Smooth muscle cell (in vitro differentiated cells): ENCODE results near the gene ATP8A2. TPM values are rescaled to one million over a fixed set of nuclear protein-coding genes. Genes with fewer than 3 reads are reported as not detected.

Experiments
- DNase-seq: peaks from one replicate; lab custom pipeline; 2025; ENCODE audit not compliant: unreplicated experiment; lab: John Stamatoyannopoulos, UW
- H2AFZ ChIP-seq: fragments of 200-600 bp; sonication (generic); 2 replicates; pipeline ENCODE4 v1.6.0; 2016; ENCODE audit warnings: antibody characterized with exemption, low read depth, mild to moderate bottlenecking
- H3F3A ChIP-seq: fragments of 200-600 bp; sonication (generic); 2 replicates; pipeline ENCODE4 v1.6.0; 2017; ENCODE audit warnings: antibody characterized with exemption, low read depth
- H3K27ac ChIP-seq: fragments of 200-600 bp; sonication (generic); 2 replicates; pipeline ENCODE4 v1.5.1; 2016; ENCODE audit warnings: low read depth, mild to moderate bottlenecking
- H3K27me3 ChIP-seq: fragments of 200-600 bp; sonication (generic); 2 replicates; pipeline ENCODE4 v1.6.1; 2016; ENCODE audit warnings: low read depth, mild to moderate bottlenecking
- H3K36me3 ChIP-seq: fragments of 200-600 bp; sonication (generic); 2 replicates; pipeline ENCODE4 v1.5.1; 2016; ENCODE audit warnings: low read depth
- H3K4me1 ChIP-seq: fragments of 200-600 bp; sonication (generic); 2 replicates; pipeline ENCODE4 v1.5.1; 2016; ENCODE audit warnings: low read depth
- H3K4me2 ChIP-seq: fragments of 200-600 bp; sonication (generic); 2 replicates; pipeline ENCODE4 v1.6.0; 2016; ENCODE audit warnings: mild to moderate bottlenecking
- H3K4me3 ChIP-seq: fragments of 200-600 bp; sonication (generic); 2 replicates; pipeline ENCODE4 v1.5.1; 2016; ENCODE audit warnings: mild to moderate bottlenecking
- H3K79me2 ChIP-seq: fragments of 200-600 bp; sonication (generic); 2 replicates; pipeline ENCODE4 v1.6.0; 2016; ENCODE audit warnings: low read depth, mild to moderate bottlenecking
- H3K9ac ChIP-seq: fragments of 200-600 bp; sonication (generic); 2 replicates; pipeline ENCODE4 v1.6.0; 2016; ENCODE audit warnings: low read depth
- H3K9me3 ChIP-seq: fragments of 200-600 bp; sonication (generic); replicated peaks from 2 replicates; pipeline ENCODE4 v1.5.1; 2016; ENCODE audit warnings: low read depth
- H4K20me1 ChIP-seq: fragments of 200-600 bp; sonication (generic); 2 replicates; pipeline ENCODE4 v1.6.0; 2016; ENCODE audit warnings: low read depth
- WGBS: methylation state at CpG from one replicate; pipeline ENCODE4 v1.1.7; 2016; ENCODE audit warnings: low lambda C conversion rate; 5-methylcytosine and 5-hydroxymethylcytosine counted together
- polyA plus RNA-seq: library from polyadenylated mRNA; unstranded; fragments of >200 nt; fragmentation: Nextera tagmentation; extraction: Ambion mirVana; gene quantifications from 2 replicates; pipeline ENCODE4 v1.2.1, GENCODE V29; 2016
- total RNA-seq: library from RNA; depleted of rRNA; stranded (reverse); fragments of >200 nt; gene quantifications from 2 replicates; pipeline ENCODE4 v1.2.3, GENCODE V29; 2014
- TF ChIP-seq, protein P1 (sequence below): fragments of 200-600 bp; sonication (generic); IDR thresholded peaks from 2 replicates; pipeline ENCODE4 v1.5.1; 2017; ENCODE audit warnings: borderline replicate concordance, mild to moderate bottlenecking, antibody characterized with exemption; ENCODE audit not compliant: insufficient read depth, poor library complexity, severe bottlenecking

ATP8A2 gene
- total and polyA plus RNA-seq, 2 experiments from 2014 or later, result under 0.01 to 0.06 TPM

DNA sequence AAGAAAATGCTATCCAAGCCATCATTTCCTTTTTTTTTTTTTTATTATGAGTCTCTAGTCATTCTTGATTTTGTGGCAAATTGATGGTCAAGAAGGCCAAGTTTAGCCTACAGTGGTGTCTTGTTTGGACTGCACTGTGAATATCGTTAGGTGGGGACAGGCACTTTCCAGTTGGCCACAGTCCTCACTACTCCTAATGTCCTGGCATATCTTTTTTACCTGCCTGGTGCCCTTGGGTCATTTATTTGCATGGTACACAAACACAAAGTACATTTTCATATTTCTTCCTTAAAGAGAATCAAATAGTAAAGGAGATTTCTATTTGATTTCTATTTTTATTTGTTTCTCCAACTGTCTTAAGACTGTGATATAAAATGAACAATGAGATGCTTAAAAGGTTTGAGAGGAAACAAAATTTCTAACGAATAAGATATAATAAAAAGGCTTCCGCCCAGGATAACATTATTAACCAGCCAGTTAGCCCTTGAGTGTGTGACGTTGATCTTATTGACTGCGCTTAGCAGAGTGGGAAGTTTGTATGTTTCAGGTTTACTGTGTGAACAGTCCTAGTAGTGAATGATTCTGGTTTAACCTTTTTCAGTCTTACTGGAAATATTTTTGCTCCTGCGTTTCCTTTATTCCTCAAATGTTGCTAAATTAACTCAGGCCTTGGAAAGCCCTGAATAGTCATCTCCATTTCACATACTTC lies 312.0 kb downstream of the ATP8A2 start:
- WGBS, result 95% methylated on average over 6 of the region's 6 CpGs
- Histone ChIP-seq H3K27me3 (no peaks in the 10 kb centered on the region), H3K4me3 (no peak overlapping the region), H3K79me2 (no peaks in the 10 kb centered on the region), H3K4me1 (no peaks in the 10 kb centered on the region), H3F3A (no peaks in the 10 kb centered on the region), H3K36me3 (no peaks in the 10 kb centered on the region), H4K20me1 (no peaks in the 10 kb centered on the region), H3K9ac (no peak overlapping the region), H3K9me3 (no peaks in the 10 kb centered on the region), H3K4me2 (no peak overlapping the region), H3K27ac (no peak overlapping the region), H2AFZ (no peak overlapping the region)
- TF ChIP-seq, protein P1, sequence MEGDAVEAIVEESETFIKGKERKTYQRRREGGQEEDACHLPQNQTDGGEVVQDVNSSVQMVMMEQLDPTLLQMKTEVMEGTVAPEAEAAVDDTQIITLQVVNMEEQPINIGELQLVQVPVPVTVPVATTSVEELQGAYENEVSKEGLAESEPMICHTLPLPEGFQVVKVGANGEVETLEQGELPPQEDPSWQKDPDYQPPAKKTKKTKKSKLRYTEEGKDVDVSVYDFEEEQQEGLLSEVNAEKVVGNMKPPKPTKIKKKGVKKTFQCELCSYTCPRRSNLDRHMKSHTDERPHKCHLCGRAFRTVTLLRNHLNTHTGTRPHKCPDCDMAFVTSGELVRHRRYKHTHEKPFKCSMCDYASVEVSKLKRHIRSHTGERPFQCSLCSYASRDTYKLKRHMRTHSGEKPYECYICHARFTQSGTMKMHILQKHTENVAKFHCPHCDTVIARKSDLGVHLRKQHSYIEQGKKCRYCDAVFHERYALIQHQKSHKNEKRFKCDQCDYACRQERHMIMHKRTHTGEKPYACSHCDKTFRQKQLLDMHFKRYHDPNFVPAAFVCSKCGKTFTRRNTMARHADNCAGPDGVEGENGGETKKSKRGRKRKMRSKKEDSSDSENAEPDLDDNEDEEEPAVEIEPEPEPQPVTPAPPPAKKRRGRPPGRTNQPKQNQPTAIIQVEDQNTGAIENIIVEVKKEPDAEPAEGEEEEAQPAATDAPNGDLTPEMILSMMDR, result no peak
- no peak for DNase-seq

DNA sequence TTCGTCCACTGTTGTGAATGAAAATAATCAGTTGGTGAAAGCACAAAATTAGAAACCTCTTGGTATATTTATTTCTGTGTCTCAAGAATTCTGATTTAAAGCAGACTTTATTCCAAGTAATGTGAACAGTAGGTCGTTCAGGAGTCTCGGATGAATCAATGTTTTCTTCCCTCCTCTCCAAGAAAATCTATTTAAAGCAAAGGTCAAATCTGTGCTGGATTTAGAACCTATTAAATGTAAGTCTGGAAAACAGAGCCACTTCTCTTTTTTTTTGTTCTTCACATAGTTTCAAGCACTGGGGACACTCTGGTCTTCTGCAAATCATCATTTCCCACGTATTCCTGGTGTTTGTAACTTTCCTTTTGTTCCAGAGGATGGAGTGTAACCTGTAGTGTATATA lies 312.7 kb downstream of the ATP8A2 start:
- Histone ChIP-seq H3F3A (no peaks in the 10 kb centered on the region), H3K9me3 (no peaks in the 10 kb centered on the region), H2AFZ (no peak overlapping the region), H4K20me1 (no peaks in the 10 kb centered on the region), H3K27me3 (no peaks in the 10 kb centered on the region), H3K9ac (no peak overlapping the region), H3K4me2 (no peak overlapping the region), H3K4me1 (no peaks in the 10 kb centered on the region), H3K27ac (no peak overlapping the region), H3K79me2 (no peaks in the 10 kb centered on the region), H3K36me3 (no peaks in the 10 kb centered on the region), H3K4me3 (no peak overlapping the region)
- TF ChIP-seq, protein P1, result no peak
- 83% methylated on average over 4 of the region's 4 CpGs for WGBS
- no peak for DNase-seq

DNA sequence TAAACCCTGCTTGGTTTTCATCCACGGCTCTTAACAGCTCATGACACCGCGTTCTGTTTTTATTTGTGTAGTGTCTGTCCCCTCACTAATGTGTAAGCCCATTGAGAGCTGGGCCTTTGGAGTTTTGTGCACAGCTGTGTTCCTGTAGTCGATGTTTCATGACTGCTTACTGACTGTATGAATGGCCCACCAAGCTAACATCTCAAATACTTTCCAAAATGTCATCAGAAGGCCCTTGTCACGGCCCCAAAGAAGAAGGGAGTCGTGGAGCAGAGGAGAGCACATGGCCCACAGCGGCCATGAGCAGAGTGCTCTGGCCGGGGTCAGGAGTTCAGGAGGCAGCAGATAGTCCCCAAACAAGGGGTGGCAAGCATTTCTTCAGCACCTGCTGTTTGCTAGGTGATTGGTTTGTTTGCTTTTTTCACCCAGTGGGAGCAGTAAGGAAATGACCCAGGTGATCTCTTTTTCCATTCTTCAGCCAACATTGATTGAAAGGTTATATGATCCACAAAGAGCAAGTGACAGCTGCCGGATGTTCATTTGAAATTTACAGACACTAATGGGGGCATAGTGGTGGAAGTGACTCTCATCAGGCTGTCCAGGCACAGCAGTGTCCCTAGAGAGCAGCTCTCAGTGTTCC lies 315.2 kb downstream of the ATP8A2 start:
- Histone ChIP-seq H4K20me1 (no peaks in the 10 kb centered on the region), H3K4me2 (no peak overlapping the region), H3K9ac (no peak overlapping the region), H3K9me3 (no peaks in the 10 kb centered on the region), H3F3A (no peaks in the 10 kb centered on the region), H3K79me2 (no peaks in the 10 kb centered on the region), H3K27ac (no peak overlapping the region), H3K36me3 (no peaks in the 10 kb centered on the region), H3K4me1 (no peaks in the 10 kb centered on the region), H3K4me3 (no peak overlapping the region), H3K27me3 (no peaks in the 10 kb centered on the region), H2AFZ (no peak overlapping the region)
- DNase-seq, result no peak
- 93% methylated on average over 9 of the region's 9 CpGs for WGBS
- TF ChIP-seq, protein P1, result no peak
